ENCODE results near the gene TLCD2. TPM values are rescaled to one million over a fixed set of nuclear protein-coding genes. Genes with fewer than 3 reads are reported as not detected.

TLCD2 gene
- total and polyA plus RNA-seq, 2 of the 13 experiments (the other 11 are each of a cell fraction or from before 2014, with no cell fraction given), result 0.90 to 1.1 TPM

DNA sequence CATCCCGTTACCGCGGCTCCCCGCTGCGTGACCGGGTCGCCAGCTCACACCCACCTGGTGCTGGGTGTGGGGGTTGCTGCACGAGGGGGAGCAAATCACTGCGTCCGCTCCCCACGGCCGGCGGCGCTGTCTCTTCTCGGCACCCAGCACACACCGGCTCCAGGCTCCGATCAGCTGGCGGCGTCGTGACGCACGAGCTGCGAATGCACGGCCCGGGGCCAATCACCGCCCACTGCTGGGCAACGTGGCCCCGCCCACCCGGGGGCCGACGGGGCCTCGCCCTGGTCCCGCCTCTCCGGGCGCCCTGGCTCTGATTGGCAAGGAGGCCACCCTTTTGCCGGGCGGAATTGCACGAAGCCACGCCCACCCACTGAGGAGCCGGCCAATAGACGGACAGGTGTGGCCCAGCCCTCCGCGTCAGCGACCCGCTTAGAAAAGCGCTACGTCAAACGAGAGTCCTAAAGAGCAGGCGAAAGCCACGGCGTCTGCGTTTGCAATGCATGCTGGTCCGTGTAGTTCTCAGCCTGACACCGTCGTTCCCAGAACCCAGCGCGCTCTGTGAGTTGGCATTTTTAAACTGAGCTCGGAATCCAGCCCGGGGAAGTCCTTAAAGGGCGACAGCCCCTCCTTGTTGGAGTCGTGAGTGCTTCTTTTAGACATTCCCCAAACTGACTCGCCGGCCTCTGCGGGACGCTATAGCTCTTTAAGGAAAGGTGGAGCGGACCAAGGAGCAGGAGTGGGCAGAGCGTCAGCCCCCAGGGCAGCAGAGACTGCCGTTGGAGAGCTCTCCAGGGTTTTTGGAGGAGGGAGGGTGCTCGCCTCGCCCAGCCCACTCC is 6.1 kb upstream of the TLCD2 start (continued):
- TF ChIP-seq FUBP1 (CRISPR knock-in tag; IDR thresholded peaks at IDR 0.05; ENCODE audit: borderline replicate concordance) (no peak), ZNF10 (CRISPR knock-in tag; IDR thresholded peaks at IDR 0.05; ENCODE audit: borderline replicate concordance, low read depth) (no peak), IRX3 (CRISPR knock-in tag; IDR thresholded peaks at IDR 0.05; ENCODE audit: borderline replicate concordance, low read depth) (peak; percentile 3; the same call in 1 of the 2 replicates), HOXA3 (CRISPR knock-in tag; IDR thresholded peaks at IDR 0.05) (peak; percentile 89), LCORL (IDR thresholded peaks at IDR 0.05) (no peak), LCORL (CRISPR knock-in tag; IDR thresholded peaks at IDR 0.05) (no peak; the same call in 1 of the 2 replicates), ZNF543 (CRISPR knock-in tag; IDR thresholded peaks at IDR 0.05) (no peak), ATF1 (CRISPR knock-in tag; IDR thresholded peaks at IDR 0.05) (peak; percentile 96), ZNF224 (CRISPR knock-in tag; IDR thresholded peaks at IDR 0.05) (no peak), ZNF24 (IDR thresholded peaks at IDR 0.05) (no peak), SP2 (CRISPR knock-in tag; IDR thresholded peaks at IDR 0.05) (peak; percentile 99), GTF3A (CRISPR knock-in tag; conservative IDR thresholded peaks at IDR 0.05) (no peak), ZNF143 (CRISPR knock-in tag; IDR thresholded peaks at IDR 0.05) (peak; percentile 97), ZBTB14 (CRISPR knock-in tag; IDR thresholded peaks at IDR 0.05) (no peak), ZNF264 (CRISPR knock-in tag; IDR thresholded peaks at IDR 0.05) (no peak), ZNF775 (CRISPR knock-in tag; IDR thresholded peaks at IDR 0.05; ENCODE audit: borderline replicate concordance) (no peak), ARID2 (CRISPR knock-in tag; IDR thresholded peaks at IDR 0.05; ENCODE audit: borderline replicate concordance) (no peak), ZNF468 (CRISPR knock-in tag; IDR thresholded peaks at IDR 0.05) (no peak), CSRNP2 (CRISPR knock-in tag; conservative IDR thresholded peaks at IDR 0.05; ENCODE audit: low read depth) (no peak), RBM22 (optimal IDR thresholded peaks at IDR 0.05; ENCODE audit: low read length) (peak; percentile 22), ZNF446 (CRISPR knock-in tag; IDR thresholded peaks at IDR 0.05) (no peak), ZNF572 (CRISPR knock-in tag; IDR thresholded peaks at IDR 0.05) (no peak), BHLHE40 (IDR thresholded peaks at IDR 0.05; ENCODE audit: low read length) (peak; percentile 34; the same call in 1 of the 2 replicates), ISX (CRISPR knock-in tag; conservative IDR thresholded peaks at IDR 0.05) (no peak)
- TF ChIP-seq, protein P1, sequence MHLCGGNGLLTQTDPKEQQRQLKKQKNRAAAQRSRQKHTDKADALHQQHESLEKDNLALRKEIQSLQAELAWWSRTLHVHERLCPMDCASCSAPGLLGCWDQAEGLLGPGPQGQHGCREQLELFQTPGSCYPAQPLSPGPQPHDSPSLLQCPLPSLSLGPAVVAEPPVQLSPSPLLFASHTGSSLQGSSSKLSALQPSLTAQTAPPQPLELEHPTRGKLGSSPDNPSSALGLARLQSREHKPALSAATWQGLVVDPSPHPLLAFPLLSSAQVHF (CRISPR knock-in tag; IDR thresholded peaks at IDR 0.05), result no peak
- TF ChIP-seq, protein P2, sequence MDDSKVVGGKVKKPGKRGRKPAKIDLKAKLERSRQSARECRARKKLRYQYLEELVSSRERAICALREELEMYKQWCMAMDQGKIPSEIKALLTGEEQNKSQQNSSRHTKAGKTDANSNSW (CRISPR knock-in tag; IDR thresholded peaks at IDR 0.05; ENCODE audit: borderline replicate concordance), result no peak

All from HepG2 (cell line).